Measurements from ENCODE around the gene ETV3. TPM values are rescaled to one million over a fixed set of nuclear protein-coding genes. Genes with fewer than 3 reads are reported as not detected.

Gene ETV3
- total and polyA plus RNA-seq, 2 of the 8 experiments (the other 6 are each of a cell fraction or from before 2014, with no cell fraction given), result 6.0 to 23.8 TPM

DNA sequence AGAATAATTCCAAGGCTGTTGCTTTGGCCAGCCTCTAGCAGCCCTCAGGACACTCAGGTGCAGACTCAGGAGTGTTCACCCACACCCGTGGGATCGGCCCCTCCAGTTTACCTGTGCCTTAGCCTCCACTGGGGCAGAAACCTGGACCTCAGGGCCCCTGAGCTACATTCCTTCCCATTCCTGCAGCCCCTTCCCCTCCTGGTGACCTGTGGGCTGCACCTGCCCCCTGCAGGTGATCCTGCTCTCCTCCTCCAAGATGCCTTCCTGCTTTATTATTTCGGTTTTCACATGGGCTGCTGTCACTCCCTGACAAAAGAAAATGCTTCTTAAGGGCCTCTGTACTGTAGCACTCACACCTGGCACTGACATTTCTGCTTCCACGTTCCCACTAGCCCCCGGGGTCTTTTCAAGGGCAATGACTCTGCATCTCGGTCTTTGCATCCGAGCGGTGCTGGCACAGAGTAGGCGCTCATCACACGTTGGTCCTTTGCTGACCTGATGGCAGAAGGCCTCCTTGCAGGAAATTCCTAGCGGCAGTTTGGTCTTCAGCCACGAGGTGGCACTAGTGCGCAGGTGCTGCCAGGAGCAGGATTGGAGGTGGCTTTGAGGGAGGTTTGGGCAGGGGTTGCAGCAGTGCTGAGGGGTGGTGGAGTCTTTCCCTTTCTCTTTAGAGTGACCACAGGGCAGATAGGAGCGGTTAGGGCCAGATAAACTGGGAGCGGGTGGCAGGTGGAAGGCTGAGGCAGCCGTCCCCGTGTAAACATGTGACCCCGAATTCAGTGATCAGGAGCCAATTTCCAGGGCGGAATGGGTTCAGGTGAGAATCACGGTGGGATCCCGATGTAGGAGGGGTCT is 25.3 kb upstream of the ETV3 start (continued):
- TF ChIP-seq NANOG (IDR thresholded peaks at IDR 0.05; ENCODE audit: insufficient read depth, low read depth, low read length, poor library complexity, severe bottlenecking) (no peak), SUZ12 (IDR thresholded peaks at IDR 0.05; ENCODE audit: low read length) (no peak), CBX5 (IDR thresholded peaks at IDR 0.05; ENCODE audit: low read depth, low read length) (no peak), TAF1 (IDR thresholded peaks at IDR 0.05; ENCODE audit: low read depth, low read length) (no peak)
- TF ChIP-seq, protein P1, sequence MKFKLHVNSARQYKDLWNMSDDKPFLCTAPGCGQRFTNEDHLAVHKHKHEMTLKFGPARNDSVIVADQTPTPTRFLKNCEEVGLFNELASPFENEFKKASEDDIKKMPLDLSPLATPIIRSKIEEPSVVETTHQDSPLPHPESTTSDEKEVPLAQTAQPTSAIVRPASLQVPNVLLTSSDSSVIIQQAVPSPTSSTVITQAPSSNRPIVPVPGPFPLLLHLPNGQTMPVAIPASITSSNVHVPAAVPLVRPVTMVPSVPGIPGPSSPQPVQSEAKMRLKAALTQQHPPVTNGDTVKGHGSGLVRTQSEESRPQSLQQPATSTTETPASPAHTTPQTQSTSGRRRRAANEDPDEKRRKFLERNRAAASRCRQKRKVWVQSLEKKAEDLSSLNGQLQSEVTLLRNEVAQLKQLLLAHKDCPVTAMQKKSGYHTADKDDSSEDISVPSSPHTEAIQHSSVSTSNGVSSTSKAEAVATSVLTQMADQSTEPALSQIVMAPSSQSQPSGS (IDR thresholded peaks at IDR 0.05; ENCODE audit: low read length), result no peak
- TF ChIP-seq, protein P2, sequence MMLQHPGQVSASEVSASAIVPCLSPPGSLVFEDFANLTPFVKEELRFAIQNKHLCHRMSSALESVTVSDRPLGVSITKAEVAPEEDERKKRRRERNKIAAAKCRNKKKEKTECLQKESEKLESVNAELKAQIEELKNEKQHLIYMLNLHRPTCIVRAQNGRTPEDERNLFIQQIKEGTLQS (IDR thresholded peaks at IDR 0.05; ENCODE audit: insufficient read depth, low read depth, low read length), result no peak
- TF ChIP-seq, protein P3, sequence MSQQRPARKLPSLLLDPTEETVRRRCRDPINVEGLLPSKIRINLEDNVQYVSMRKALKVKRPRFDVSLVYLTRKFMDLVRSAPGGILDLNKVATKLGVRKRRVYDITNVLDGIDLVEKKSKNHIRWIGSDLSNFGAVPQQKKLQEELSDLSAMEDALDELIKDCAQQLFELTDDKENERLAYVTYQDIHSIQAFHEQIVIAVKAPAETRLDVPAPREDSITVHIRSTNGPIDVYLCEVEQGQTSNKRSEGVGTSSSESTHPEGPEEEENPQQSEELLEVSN (IDR thresholded peaks at IDR 0.05), result peak; percentile 31

All from H1 (cell line).